NCI-H748 treated with DMSO at 0.1 percent for 48 hours (cell line): ENCODE measurements around the gene OR11H7.
"Not testable (repeated sequence)": the region's sequence is repeated elsewhere in the genome, so short reads cannot be mapped to it uniquely, and the experiment has no call there.

Source experiments
- DNase-seq: peaks from one replicate; lab custom pipeline; 2025; lab: John Stamatoyannopoulos, UW

The OR11H7 gene

DNA sequence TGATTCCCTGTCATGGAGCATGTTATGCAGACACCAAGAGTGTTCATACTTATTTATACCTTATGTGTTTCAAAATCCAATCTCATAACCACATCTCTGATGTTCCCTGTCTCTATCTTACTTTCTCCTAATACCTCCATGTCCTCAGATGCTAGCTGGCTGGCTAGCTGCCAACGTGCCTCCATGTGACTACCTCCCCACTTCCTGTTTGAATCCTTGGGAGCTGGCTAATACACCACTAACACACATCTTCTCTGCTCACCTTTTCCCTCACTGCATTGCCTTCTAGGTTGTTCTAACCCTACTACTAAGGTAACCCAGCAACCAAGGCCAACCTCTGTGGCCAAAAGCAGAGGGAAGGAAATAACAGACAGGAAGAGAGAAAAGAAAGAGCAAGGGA lies 49.6 kb downstream of the OR11H7 start:
- no peak for DNase-seq

DNA sequence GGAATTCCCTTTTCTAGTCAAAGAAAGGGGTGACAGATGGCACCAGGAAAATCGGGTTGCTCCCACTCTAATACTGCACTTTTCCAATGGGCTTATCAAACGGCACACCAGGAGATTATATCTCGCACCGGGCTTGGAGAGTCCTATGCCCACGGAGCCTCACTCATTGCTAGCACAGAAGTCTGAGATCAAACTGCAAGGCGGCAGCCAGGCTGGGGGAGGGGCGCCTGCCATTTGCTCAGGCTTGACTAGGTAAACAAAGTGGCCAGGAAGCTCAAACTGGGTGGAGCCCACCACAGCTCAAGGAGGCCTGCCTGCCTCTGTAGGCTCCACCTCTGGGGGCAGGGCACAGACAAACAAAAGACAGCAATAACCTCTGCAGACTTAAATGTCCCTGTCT lies 51.5 kb downstream of the OR11H7 start:
- not testable (repeated sequence) for DNase-seq
